Ishikawa (cell line): ENCODE measurements around the gene PSTPIP1.

Source experiments
- CEBPB ChIP-seq: IDR thresholded peaks from 2 replicates; pipeline ENCODE4 v1.6.1; 2012
- CREB1 ChIP-seq: IDR thresholded peaks from 2 replicates; pipeline ENCODE4 v1.6.1; 2012; ENCODE audit warnings: low read depth
- EGR1 ChIP-seq: IDR thresholded peaks from 2 replicates; pipeline ENCODE4 v1.6.1; 2012
- EP300 ChIP-seq: IDR thresholded peaks from 2 replicates; pipeline ENCODE4 v1.6.1; 2012; ENCODE audit warnings: borderline replicate concordance
- FOXM1 ChIP-seq: IDR thresholded peaks from 2 replicates; pipeline ENCODE4 v1.6.1; 2012; ENCODE audit warnings: low read depth, borderline replicate concordance
- MAX ChIP-seq: IDR thresholded peaks from 2 replicates; pipeline ENCODE4 v1.6.1; 2012
- NFIC ChIP-seq: IDR thresholded peaks from 2 replicates; pipeline ENCODE4 v1.6.1; 2012
- RAD21 ChIP-seq: IDR thresholded peaks from 2 replicates; pipeline ENCODE4 v1.6.1; 2012; ENCODE audit warnings: low read depth
- REST ChIP-seq: IDR thresholded peaks from 2 replicates; pipeline ENCODE4 v1.6.1; 2012; ENCODE audit warnings: low read depth, mild to moderate bottlenecking
- TAF1 ChIP-seq: IDR thresholded peaks from 2 replicates; pipeline ENCODE4 v1.6.1; 2012; ENCODE audit warnings: low read depth, mild to moderate bottlenecking
- TCF12 ChIP-seq: IDR thresholded peaks from 2 replicates; pipeline ENCODE4 v1.6.1; 2012; ENCODE audit warnings: low read depth
- TEAD4 ChIP-seq: IDR thresholded peaks from 2 replicates; pipeline ENCODE4 v1.6.1; 2012
- YY1 ChIP-seq: IDR thresholded peaks from 2 replicates; pipeline ENCODE4 v1.6.1; 2012; ENCODE audit warnings: low read depth
- ZBTB7A ChIP-seq: IDR thresholded peaks from 2 replicates; pipeline ENCODE4 v1.6.1; 2012; ENCODE audit warnings: low read depth
- TF ChIP-seq, protein P1 (sequence below): IDR thresholded peaks from 2 replicates; pipeline ENCODE4 v1.6.1; 2012

The PSTPIP1 gene

GRCh38 chr15:77057685-77058084 is 62.8 kb downstream of the PSTPIP1 start:
- TF ChIP-seq TEAD4: no peak
- TF ChIP-seq TCF12: no peak
- TF ChIP-seq NFIC: no peak
- TF ChIP-seq RAD21: no peak
- TF ChIP-seq MAX: no peak
- TF ChIP-seq EGR1: no peak
- no peak for TF ChIP-seq CREB1
- no peak for TF ChIP-seq ZBTB7A

- TF ChIP-seq ZBTB7A (no peak), EGR1 (no peak), MAX (no peak), CREB1 (no peak), TEAD4 (no peak), RAD21 (no peak), EP300 (no peak), NFIC (no peak), FOXM1 (no peak), YY1 (no peak), REST (no peak), TAF1 (no peak)
- TF ChIP-seq, protein P1, sequence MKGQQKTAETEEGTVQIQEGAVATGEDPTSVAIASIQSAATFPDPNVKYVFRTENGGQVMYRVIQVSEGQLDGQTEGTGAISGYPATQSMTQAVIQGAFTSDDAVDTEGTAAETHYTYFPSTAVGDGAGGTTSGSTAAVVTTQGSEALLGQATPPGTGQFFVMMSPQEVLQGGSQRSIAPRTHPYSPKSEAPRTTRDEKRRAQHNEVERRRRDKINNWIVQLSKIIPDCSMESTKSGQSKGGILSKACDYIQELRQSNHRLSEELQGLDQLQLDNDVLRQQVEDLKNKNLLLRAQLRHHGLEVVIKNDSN: no peak
These were observed 63.5 kb downstream of the PSTPIP1 start for GRCh38 chr15:77058468-77058867.

GRCh38 chr15:77059786-77060361 is 64.9 kb downstream of the PSTPIP1 start:
- TF ChIP-seq, protein P1: no peak
- TF ChIP-seq RAD21: no peak
- TF ChIP-seq FOXM1: no peak
- no peak for TF ChIP-seq YY1
- no peak for TF ChIP-seq REST
- no peak for TF ChIP-seq TCF12
- no peak for TF ChIP-seq TEAD4
- no peak for TF ChIP-seq EGR1
- no peak for TF ChIP-seq MAX
- TF ChIP-seq ZBTB7A: no peak
- no peak; the same call in 1 of the 2 replicates for TF ChIP-seq NFIC
- TF ChIP-seq EP300: no peak
- no peak for TF ChIP-seq CEBPB
- TF ChIP-seq TAF1: no peak
- no peak for TF ChIP-seq CREB1

DNA sequence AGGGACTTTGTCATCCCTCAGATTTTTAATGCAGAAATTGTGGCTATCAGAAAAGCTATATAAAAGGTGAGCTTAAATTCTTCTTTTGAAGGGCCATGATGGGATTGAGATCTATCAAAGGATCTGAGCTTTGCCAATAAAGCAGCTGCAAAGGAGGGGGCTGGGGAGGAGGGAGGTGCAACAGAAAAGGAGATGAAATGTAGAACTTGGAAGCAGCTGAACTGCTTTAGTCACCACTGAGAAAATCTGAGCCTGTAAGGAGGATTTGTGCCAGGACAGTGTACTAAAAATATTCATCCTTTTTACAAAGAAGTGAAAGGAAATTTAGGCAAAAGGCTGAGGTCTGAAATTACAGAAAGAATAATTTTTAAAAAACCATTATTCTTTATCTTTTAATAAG is 65.6 kb downstream of the PSTPIP1 start:
- TF ChIP-seq, protein P1: no peak
- TF ChIP-seq TAF1 (no peak), MAX (no peak), NFIC (no peak), YY1 (no peak), REST (no peak), CEBPB (no peak), CREB1 (no peak), RAD21 (no peak), ZBTB7A (no peak), TEAD4 (no peak)
